ENCODE results near the gene LILRA5.

LILRA5 gene

GRCh38 chr19:54336893-54337857 lies 24.2 kb upstream of the LILRA5 start:
- TF ChIP-seq GATA3 (IDR thresholded peaks at IDR 0.05; ENCODE audit: low read depth, low read length) (no peak), GATA2 (IDR thresholded peaks at IDR 0.05; ENCODE audit: low read depth, low read length) (no peak)

GRCh38 chr19:54335979-54336892 lies 23.3 kb upstream of the LILRA5 start:
- no peak for TF ChIP-seq GATA2 (IDR thresholded peaks at IDR 0.05; ENCODE audit: low read depth, low read length)
- no peak for TF ChIP-seq GATA3 (IDR thresholded peaks at IDR 0.05; ENCODE audit: low read depth, low read length)

GRCh38 chr19:54335164-54335563 lies 22.2 kb upstream of the LILRA5 start:
- TF ChIP-seq GATA2 (IDR thresholded peaks at IDR 0.05; ENCODE audit: low read depth, low read length) (no peak), GATA3 (IDR thresholded peaks at IDR 0.05; ENCODE audit: low read depth, low read length) (no peak)

- TF ChIP-seq GATA3 (IDR thresholded peaks at IDR 0.05; ENCODE audit: low read depth, low read length): no peak
- TF ChIP-seq GATA2 (IDR thresholded peaks at IDR 0.05; ENCODE audit: low read depth, low read length): no peak
Observed at GRCh38 chr19:54333586-54334298, 20.8 kb upstream of the LILRA5 start.

DNA sequence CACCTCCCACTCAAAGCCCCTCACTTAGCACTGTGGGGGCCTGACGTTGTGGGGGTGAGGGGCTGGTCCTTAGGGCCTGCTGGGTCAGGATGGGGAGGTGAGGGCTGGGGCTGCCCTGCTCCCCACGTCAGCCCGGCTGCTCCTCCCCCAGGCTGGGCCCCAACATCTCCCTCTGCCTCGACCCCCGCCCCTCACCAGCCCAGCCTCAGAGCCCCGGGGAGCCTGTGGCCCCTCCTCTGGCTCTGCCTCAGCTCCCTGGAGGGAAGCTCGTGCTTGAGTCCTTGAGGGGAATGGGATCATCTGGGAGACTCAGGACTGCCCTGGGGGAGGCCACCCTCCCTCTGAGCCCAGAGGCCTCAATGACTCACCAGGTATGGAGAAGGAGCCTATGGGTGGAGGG lies 19.2 kb upstream of the LILRA5 start:
- TF ChIP-seq GATA3 (IDR thresholded peaks at IDR 0.05; ENCODE audit: low read depth, low read length) (no peak), GATA2 (IDR thresholded peaks at IDR 0.05; ENCODE audit: low read depth, low read length) (no peak)

- TF ChIP-seq GATA3 (IDR thresholded peaks at IDR 0.05; ENCODE audit: low read depth, low read length) (no peak), GATA2 (IDR thresholded peaks at IDR 0.05; ENCODE audit: low read depth, low read length) (no peak)
Observed at GRCh38 chr19:54331626-54332025, 18.7 kb upstream of the LILRA5 start.

- no peak for TF ChIP-seq GATA3 (IDR thresholded peaks at IDR 0.05; ENCODE audit: low read depth, low read length)
- TF ChIP-seq GATA2 (IDR thresholded peaks at IDR 0.05; ENCODE audit: low read depth, low read length): no peak
Observed at GRCh38 chr19:54329476-54330165, 16.7 kb upstream of the LILRA5 start.

DNA sequence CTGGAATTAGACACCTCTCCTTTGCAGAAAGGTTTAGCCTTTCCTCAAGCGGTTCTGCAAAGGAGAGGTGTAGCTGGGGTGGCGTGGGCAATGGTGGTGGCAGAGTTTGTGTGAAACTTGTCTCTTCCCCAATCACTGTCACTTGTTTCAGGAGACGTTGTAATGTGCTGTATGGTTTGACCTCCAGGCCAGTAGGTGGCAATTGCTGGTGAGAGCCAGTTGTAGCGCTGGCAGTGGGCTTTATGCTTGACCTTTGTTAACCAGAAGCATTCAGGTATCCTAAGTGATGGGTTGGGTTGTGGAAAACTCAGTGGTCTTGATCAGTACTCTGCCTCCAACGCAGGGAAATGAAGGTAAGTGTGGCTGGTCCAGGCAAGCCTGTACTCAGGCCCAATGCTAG lies 12.7 kb upstream of the LILRA5 start:
- TF ChIP-seq GATA2 (IDR thresholded peaks at IDR 0.05; ENCODE audit: low read depth, low read length) (no peak), GATA3 (IDR thresholded peaks at IDR 0.05; ENCODE audit: low read depth, low read length) (no peak)

GRCh38 chr19:54325194-54325621 lies 12.2 kb upstream of the LILRA5 start:
- TF ChIP-seq GATA3 (IDR thresholded peaks at IDR 0.05; ENCODE audit: low read depth, low read length) (no peak), GATA2 (IDR thresholded peaks at IDR 0.05; ENCODE audit: low read depth, low read length) (no peak)

GRCh38 chr19:54324071-54324470 lies 11.1 kb upstream of the LILRA5 start:
- no peak for TF ChIP-seq GATA2 (IDR thresholded peaks at IDR 0.05; ENCODE audit: low read depth, low read length)
- TF ChIP-seq GATA3 (IDR thresholded peaks at IDR 0.05; ENCODE audit: low read depth, low read length): no peak

DNA sequence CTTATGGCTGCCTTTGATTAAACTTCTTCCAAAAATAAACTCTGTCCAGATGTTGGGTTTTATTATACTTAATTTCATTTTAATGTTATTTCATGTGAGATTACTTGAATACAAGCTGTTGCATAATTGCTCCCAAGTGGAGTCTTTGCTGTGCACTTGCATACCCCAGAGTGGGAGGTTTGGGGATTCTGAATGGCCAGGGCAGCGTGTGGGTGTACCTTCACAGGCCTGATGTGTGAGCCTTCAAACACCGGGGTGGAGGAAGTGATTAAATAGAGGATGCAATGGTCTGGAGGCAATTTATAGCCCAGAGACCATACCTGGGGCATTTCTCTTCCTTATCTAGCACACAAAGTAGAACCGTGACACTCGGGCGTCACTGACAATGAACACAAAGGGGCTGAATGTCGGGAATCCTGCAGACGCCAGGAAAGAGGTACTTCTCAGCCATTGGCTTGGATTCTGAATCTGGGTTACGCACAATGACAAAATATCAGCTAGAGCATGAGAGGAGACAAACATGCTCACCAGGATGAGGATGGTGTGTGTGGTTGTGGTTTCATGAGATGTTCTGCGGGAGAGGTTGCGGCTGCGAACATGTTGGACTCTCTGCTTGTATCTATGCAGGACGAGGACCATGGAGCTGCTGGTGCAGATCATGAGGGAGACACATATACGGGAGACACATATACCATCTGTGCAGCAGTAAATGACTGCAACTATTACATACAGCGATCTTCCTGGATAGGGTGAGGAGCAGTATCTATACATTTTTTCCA lies 7.1 kb upstream of the LILRA5 start:
- no peak for TF ChIP-seq GATA3 (IDR thresholded peaks at IDR 0.05; ENCODE audit: low read depth, low read length)
- no peak for TF ChIP-seq GATA2 (IDR thresholded peaks at IDR 0.05; ENCODE audit: low read depth, low read length)

GRCh38 chr19:54319049-54319448 lies 6.1 kb upstream of the LILRA5 start:
- TF ChIP-seq GATA3 (IDR thresholded peaks at IDR 0.05; ENCODE audit: low read depth, low read length): no peak
- no peak for TF ChIP-seq GATA2 (IDR thresholded peaks at IDR 0.05; ENCODE audit: low read depth, low read length)

- TF ChIP-seq GATA2 (IDR thresholded peaks at IDR 0.05; ENCODE audit: low read depth, low read length) (no peak), GATA3 (IDR thresholded peaks at IDR 0.05; ENCODE audit: low read depth, low read length) (no peak)
Observed at GRCh38 chr19:54317965-54318240, 4.9 kb upstream of the LILRA5 start.
